SU-DHL-6 (cell line): ENCODE measurements around the gene C5orf22.

Source experiments
- H2AFZ ChIP-seq: fragments of 200-600 bp; sonication (generic); 2 replicates; pipeline ENCODE4 v1.6.1; 2014; ENCODE audit warnings: low read depth, mild to moderate bottlenecking, moderate library complexity, mixed read lengths, antibody characterized with exemption, low read length; ENCODE audit not compliant: severe bottlenecking
- H3F3A ChIP-seq: fragments of 200-600 bp; shearing (Covaris generic); 2 replicates; pipeline ENCODE4 v1.6.0; 2016; ENCODE audit warnings: antibody characterized with exemption, mild to moderate bottlenecking; ENCODE audit not compliant: insufficient read depth
- H3K27ac ChIP-seq: fragments of 200-600 bp; sonication (generic); 2 replicates; pipeline ENCODE4 v1.5.1; 2016; ENCODE audit warnings: low read depth, mild to moderate bottlenecking, low read length, moderate library complexity, mixed read lengths
- H3K27me3 ChIP-seq: fragments of 200-600 bp; sonication (generic), shearing (Covaris generic); 2 replicates; pipeline ENCODE4 v1.6.0; 2014; ENCODE audit warnings: mild to moderate bottlenecking, low read length
- H3K36me3 ChIP-seq: fragments of 200-600 bp; sonication (generic); 2 replicates; pipeline ENCODE4 v1.6.1; 2014; ENCODE audit warnings: mild to moderate bottlenecking, low read length, mixed read lengths
- H3K4me2 ChIP-seq: fragments of 300-600, 200-600 bp; shearing (Covaris generic), sonication (generic); 2 replicates; pipeline ENCODE4 v1.6.0; 2014; ENCODE audit warnings: low read length, low read depth, mild to moderate bottlenecking; ENCODE audit not compliant: poor library complexity, severe bottlenecking
- H3K4me3 ChIP-seq: fragments of 200-600 bp; sonication (generic); 2 replicates; pipeline ENCODE4 v1.5.1; 2014; ENCODE audit warnings: antibody characterized with exemption, low read length, mild to moderate bottlenecking, mixed read lengths; ENCODE audit not compliant: insufficient read depth, poor library complexity, severe bottlenecking
- H3K79me2 ChIP-seq: fragments of 200-600 bp; sonication (generic); 2 replicates; pipeline ENCODE4 v1.6.1; 2014; ENCODE audit warnings: mild to moderate bottlenecking, low read length, moderate library complexity; ENCODE audit not compliant: insufficient read depth
- H3K9ac ChIP-seq: fragments of 200-600 bp; sonication (generic); 2 replicates; pipeline ENCODE4 v1.7.0; 2014; ENCODE audit warnings: mild to moderate bottlenecking, low read length
- H3K9me2 ChIP-seq: fragments of 200-600 bp; sonication (generic); replicated peaks from 2 replicates; pipeline ENCODE4 v1.6.1; 2014; ENCODE audit warnings: low read length; ENCODE audit not compliant: insufficient read depth
- H3K9me3 ChIP-seq: fragments of 200-600 bp; sonication (generic); 2 replicates; pipeline ENCODE4 v1.6.1; 2014; ENCODE audit warnings: low read length, mixed read lengths; ENCODE audit not compliant: insufficient read depth
- H4K20me1 ChIP-seq: fragments of 200-600 bp; sonication (generic); 2 replicates; pipeline ENCODE4 v1.6.1; 2014; ENCODE audit warnings: low read depth, mild to moderate bottlenecking, antibody characterized with exemption, low read length, moderate library complexity, mixed read lengths
- CTCF ChIP-seq: fragments of 200-600 bp; sonication (generic); IDR thresholded peaks from one replicate; pipeline ENCODE4 v1.5.1; 2017; ENCODE audit warnings: antibody characterized with exemption, mild to moderate bottlenecking, low read length, moderate library complexity; ENCODE audit not compliant: insufficient read depth, poor library complexity, severe bottlenecking
- EZH2phosphoT487 ChIP-seq: fragments of 200-600 bp; sonication (generic), shearing (Covaris generic); conservative IDR thresholded peaks from 2 replicates; pipeline ENCODE4 v1.6.1; 2018; ENCODE audit warnings: mild to moderate bottlenecking, antibody characterized with exemption, low read length, moderate library complexity, mixed read lengths

C5orf22 gene

GRCh38 chr5:31530541-31531265 lies 1.4 kb upstream of the C5orf22 start:
- H2AFZ ChIP-seq: no peak overlapping the region
- 0 out of 2 replicates have a peak overlapping the region, but pooled peaks have one; percentile 79 for H3K27ac ChIP-seq
- H3K9me3 ChIP-seq: no peaks in the 10 kb centered on the region
- H3K4me3 ChIP-seq: peak overlapping the region; percentile 100
- peaks cover 11% of the 10 kb centered on the region for H3K36me3 ChIP-seq
- H4K20me1 ChIP-seq: no peaks in the 10 kb centered on the region
- H3K4me2 ChIP-seq: peak overlapping the region; percentile 86
- H3K27me3 ChIP-seq: no peaks in the 10 kb centered on the region
- peak overlapping the region; percentile 98 for H3K9ac ChIP-seq
- H3F3A ChIP-seq: no peaks in the 10 kb centered on the region
- H3K79me2 ChIP-seq: peaks cover 42% of the 10 kb centered on the region
- no peaks in the 10 kb centered on the region for H3K9me2 ChIP-seq
- TF ChIP-seq EZH2phosphoT487 (no peak), CTCF (no peak)

- Histone ChIP-seq H3K4me3 (peak overlapping the region; percentile 100), H3K27ac (peak overlapping the region; percentile 79), H3K79me2 (peaks cover 42% of the 10 kb centered on the region), H3K9me2 (no peaks in the 10 kb centered on the region), H3K36me3 (peaks cover 9% of the 10 kb centered on the region; the same call in 1 of the 2 replicates), H3K9ac (peak overlapping the region; percentile 98), H3K27me3 (no peaks in the 10 kb centered on the region), H4K20me1 (no peaks in the 10 kb centered on the region), H3K4me2 (peak overlapping the region; percentile 86), H3F3A (no peaks in the 10 kb centered on the region), H3K9me3 (no peaks in the 10 kb centered on the region), H2AFZ (peak overlapping the region; percentile 99)
- TF ChIP-seq EZH2phosphoT487: no peak
- TF ChIP-seq CTCF: no peak
These were observed 586 bp upstream of the C5orf22 start for GRCh38 chr5:31531543-31531887.

- Histone ChIP-seq H3K9ac (no peak overlapping the region), H3K4me3 (no peak overlapping the region), H3K9me2 (no peaks in the 10 kb centered on the region), H3K9me3 (no peaks in the 10 kb centered on the region), H3K4me2 (peak overlapping the region; percentile 85), H3K36me3 (peaks cover 28% of the 10 kb centered on the region; the same call in 1 of the 2 replicates), H3K27me3 (no peaks in the 10 kb centered on the region), H4K20me1 (no peaks in the 10 kb centered on the region), H3K79me2 (peaks cover 42% of the 10 kb centered on the region), H3K27ac (no peak overlapping the region), H3F3A (no peaks in the 10 kb centered on the region), H2AFZ (no peak overlapping the region)
- no peak for TF ChIP-seq CTCF
These were observed 2.5 kb downstream of the C5orf22 start for GRCh38 chr5:31534527-31535046.
